Measurements from ENCODE around the gene RNF151.

DNA sequence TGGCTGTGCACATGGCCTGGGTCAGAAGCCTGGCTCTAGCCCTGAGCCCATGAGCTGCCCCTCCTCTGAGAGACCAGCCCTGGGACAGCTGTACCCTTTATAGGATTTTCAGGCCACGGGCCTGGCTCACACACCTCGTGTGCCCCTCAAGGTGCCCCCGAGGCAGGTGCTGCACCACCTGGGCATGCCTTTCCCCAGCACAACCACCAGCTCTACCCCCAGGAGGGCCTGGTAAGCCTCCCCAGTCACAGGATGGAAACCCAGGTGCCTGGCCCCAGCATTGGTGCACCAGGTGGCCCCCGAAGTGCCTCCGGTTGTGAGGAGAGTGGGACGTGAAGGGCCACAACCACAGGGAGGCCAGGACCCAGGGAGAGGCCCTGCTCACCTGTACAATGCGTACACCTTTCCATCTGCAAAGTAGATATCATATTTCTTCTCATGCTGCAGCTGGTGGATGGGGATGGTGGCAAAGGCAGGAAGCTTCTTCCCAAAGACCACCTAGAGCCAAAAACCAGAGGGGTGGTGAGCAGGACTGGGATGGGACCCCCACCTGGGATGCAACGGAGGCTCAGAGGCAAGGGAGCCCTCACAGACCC lies 36.7 kb downstream of the RNF151 start:
- no peak for TF ChIP-seq POLR2A (IDR thresholded peaks at IDR 0.05)
- TF ChIP-seq, protein P1, sequence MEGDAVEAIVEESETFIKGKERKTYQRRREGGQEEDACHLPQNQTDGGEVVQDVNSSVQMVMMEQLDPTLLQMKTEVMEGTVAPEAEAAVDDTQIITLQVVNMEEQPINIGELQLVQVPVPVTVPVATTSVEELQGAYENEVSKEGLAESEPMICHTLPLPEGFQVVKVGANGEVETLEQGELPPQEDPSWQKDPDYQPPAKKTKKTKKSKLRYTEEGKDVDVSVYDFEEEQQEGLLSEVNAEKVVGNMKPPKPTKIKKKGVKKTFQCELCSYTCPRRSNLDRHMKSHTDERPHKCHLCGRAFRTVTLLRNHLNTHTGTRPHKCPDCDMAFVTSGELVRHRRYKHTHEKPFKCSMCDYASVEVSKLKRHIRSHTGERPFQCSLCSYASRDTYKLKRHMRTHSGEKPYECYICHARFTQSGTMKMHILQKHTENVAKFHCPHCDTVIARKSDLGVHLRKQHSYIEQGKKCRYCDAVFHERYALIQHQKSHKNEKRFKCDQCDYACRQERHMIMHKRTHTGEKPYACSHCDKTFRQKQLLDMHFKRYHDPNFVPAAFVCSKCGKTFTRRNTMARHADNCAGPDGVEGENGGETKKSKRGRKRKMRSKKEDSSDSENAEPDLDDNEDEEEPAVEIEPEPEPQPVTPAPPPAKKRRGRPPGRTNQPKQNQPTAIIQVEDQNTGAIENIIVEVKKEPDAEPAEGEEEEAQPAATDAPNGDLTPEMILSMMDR (IDR thresholded peaks at IDR 0.05): no peak
